HepG2 (cell line): ENCODE measurements around the gene ADM5. TPM values are rescaled to one million over a fixed set of nuclear protein-coding genes. Genes with fewer than 3 reads are reported as not detected.

Experiments used
- ATAC-seq: fragments of 200-7000 bp; cut with Tn5 transposase; 3 replicates; pipeline ENCODE4 v1.9.1; 2020; ENCODE audit warnings: mild to moderate bottlenecking, moderate library complexity
- BruUV-seq: library from RNA; stranded (reverse); fragments of 400-500 nt; replicated peaks from 2 replicates; lab custom pipeline; 2021; lab: Mats Ljungman, UMichigan
- CTCF ChIA-PET: fragments of 300-600 bp; formaldehyde crosslinking; extraction: SDS; loops from one replicate; lab custom pipeline; 2021; ENCODE audit warnings: low total read pairs, inconsistent platforms, low intra/inter-chr PET ratio; lab: Yijun Ruan, JAX
- POLR2A ChIA-PET: fragments of 350-600 bp; sonication (Branson Sonifier 250); formaldehyde crosslinking; loops from one replicate; lab custom pipeline; 2020; ENCODE audit warnings: antibody characterized with exemption, inconsistent platforms; lab: Yijun Ruan, JAX
- DNase-seq: peaks from one replicate; pipeline ENCODE4 v3.0.0-alpha.2; 2015; ENCODE audit warnings: low spot score
- FAIRE-seq: peaks from 3 replicates; lab custom pipeline; 2011; peaks lifted over from hg19 to GRCh38; lab: Jason Lieb, UNC
- H2AFZ ChIP-seq: one replicate; pipeline ENCODE4 v1.6.1; 2011; ENCODE audit warnings: low read length, inconsistent platforms
- H3K27ac ChIP-seq: fragments of 300-600 bp; 3 replicates; pipeline ENCODE4 v1.8.0; 2011; ENCODE audit warnings: mixed run types, mild to moderate bottlenecking, mixed read lengths, low read length, inconsistent platforms; ENCODE audit not compliant: insufficient read depth; ENCODE audit errors: extremely low read length
- H3K27me3 ChIP-seq, 2 experiments: fragments of 200-600 bp in 1 of 2; 2 replicates in 1 of 2; 3 replicates in 1 of 2; pipeline versions ENCODE4 v1.6.0 to v1.8.0; 2011; ENCODE audit warnings: low read length in 2 of 2, mild to moderate bottlenecking in 2 of 2, moderate library complexity in 2 of 2, inconsistent platforms in 1 of 2; ENCODE audit not compliant: insufficient read depth in 2 of 2, control insufficient read depth in 1 of 2
- H3K36me3 ChIP-seq, 2 experiments: fragments of 200-600 bp in 1 of 2; replicated peaks in 1 of 2; 2 replicates in 1 of 2; 3 replicates in 1 of 2; pipeline versions ENCODE4 v1.5.1 to v1.8.0; 2011; ENCODE audit warnings: low read length in 2 of 2, inconsistent platforms in 1 of 2; ENCODE audit not compliant: insufficient read depth in 2 of 2, control insufficient read depth in 1 of 2
- H3K4me1 ChIP-seq: 2 replicates; pipeline ENCODE4 v1.5.1; 2012; ENCODE audit warnings: low read length, inconsistent platforms; ENCODE audit not compliant: insufficient read depth
- H3K4me2 ChIP-seq: 2 replicates; pipeline ENCODE4 v1.6.0; 2011; ENCODE audit warnings: low read depth, low read length, inconsistent platforms
- H3K4me3 ChIP-seq, 3 experiments: fragments of 200-600 bp in 1 of 3; sonication (generic), shearing (Covaris generic) in 1 of 3; replicated peaks in 1 of 3; 2 replicates each; pipeline ENCODE4 v1.5.1; 2011 to 2016; ENCODE audit warnings: low read length in 3 of 3, inconsistent platforms in 2 of 3, low read depth in 2 of 3, mild to moderate bottlenecking in 2 of 3, control low read depth in 1 of 3, mixed read lengths in 1 of 3; ENCODE audit not compliant: insufficient read depth in 1 of 3
- H3K79me2 ChIP-seq: one replicate; pipeline ENCODE4 v1.6.1; 2011; ENCODE audit warnings: low read length, inconsistent platforms; ENCODE audit not compliant: insufficient read depth
- H3K9ac ChIP-seq: 2 replicates; pipeline ENCODE4 v1.6.0; 2011; ENCODE audit warnings: mild to moderate bottlenecking, low read depth, low read length, inconsistent platforms; ENCODE audit not compliant: insufficient read depth
- H3K9me3 ChIP-seq: 2 replicates; pipeline ENCODE4 v1.5.1; 2012; ENCODE audit warnings: mild to moderate bottlenecking, low read length
- H4K20me1 ChIP-seq: 2 replicates; pipeline ENCODE4 v1.6.0; 2011; ENCODE audit warnings: inconsistent platforms, mild to moderate bottlenecking, low read length, moderate library complexity; ENCODE audit not compliant: insufficient read depth
- AGO2 ChIP-seq: fragments of 200-400 bp; formaldehyde crosslinking; optimal IDR thresholded peaks from 2 replicates; pipeline ENCODE3; 2017; ENCODE audit warnings: mild to moderate bottlenecking, low read depth, low read length, moderate library complexity
- HMG20A ChIP-seq: IDR thresholded peaks from 2 replicates; pipeline ENCODE4 v1.6.1; 2016; ENCODE audit warnings: borderline replicate concordance
- POLR2A ChIP-seq, 2 experiments: IDR thresholded peaks; 2 replicates each; pipeline ENCODE4 v1.6.1; 2011; ENCODE audit warnings: low read depth in 2 of 2, low read length in 2 of 2, mild to moderate bottlenecking in 1 of 2, moderate library complexity in 1 of 2; ENCODE audit not compliant: insufficient read depth in 1 of 2
- THAP11 ChIP-seq: IDR thresholded peaks from 2 replicates; pipeline ENCODE4 v1.6.1; 2016; ENCODE audit warnings: missing biosample characterization, missing genetic modification reagents
- ZNF138 ChIP-seq: sonication (generic); formaldehyde crosslinking; IDR thresholded peaks from 2 replicates; pipeline ENCODE4 v1.5.0; 2020; ENCODE audit warnings: mild to moderate bottlenecking, low read depth, missing genetic modification reagents
- WGBS: methylation state at CpG from one replicate; pipeline ENCODE4 v1.1.6; 2017; ENCODE audit warnings: low lambda C conversion rate; 5-methylcytosine and 5-hydroxymethylcytosine counted together
- in situ Hi-C: cut with HindIII; loops from 2 replicates; pipeline ENCODE4 v1.10.0; 2017; ENCODE audit warnings: low pct_unique_long_range_greater_than_20kb; ENCODE audit not compliant: extremely low pct_ligation_motif_present
- intact Hi-C: fragments of 100-400 bp; cut with micrococcal nuclease; formaldehyde crosslinking; loops from one replicate; pipeline ENCODE4 v1.10.0; 2022; ENCODE audit not compliant: unreplicated experiment
- polyA plus RNA-seq, 8 experiments: library from polyadenylated mRNA; depleted of rRNA in 3 of 8; stranded (reverse) in 7 of 8; unstranded in 1 of 8; fragments of >200 nt; fragmentation: Illumina TruSeq in 4 of 8; extraction: Trizol in 4 of 8; gene quantifications; 2 replicates each; pipeline versions ENCODE4 v1.2.1 to v1.2.3, GENCODE V29; 2011 to 2016; ENCODE audit warnings: low read depth in 4 of 8, missing spikeins in 1 of 8, mixed read lengths in 1 of 8; ENCODE audit not compliant: insufficient read depth in 1 of 8
- total RNA-seq, 5 experiments: library from RNA; depleted of rRNA; stranded (reverse); fragments of >200 nt; fragmentation: Illumina TruSeq; extraction: Trizol; gene quantifications; 2 replicates each; pipeline ENCODE4 v1.2.3, GENCODE V29; 2016; ENCODE audit warnings: low read depth in 1 of 5
- TF ChIP-seq, protein P1 (sequence below): fragments of 450-650 bp; IDR thresholded peaks from 2 replicates; pipeline ENCODE4 v1.6.1; 2017; ENCODE audit warnings: mild to moderate bottlenecking

The ADM5 gene
- total and polyA plus RNA-seq, 2 of the 13 experiments (the other 11 are each of a cell fraction or from before 2014, with no cell fraction given), result 2.7 to 4.1 TPM

DNA sequence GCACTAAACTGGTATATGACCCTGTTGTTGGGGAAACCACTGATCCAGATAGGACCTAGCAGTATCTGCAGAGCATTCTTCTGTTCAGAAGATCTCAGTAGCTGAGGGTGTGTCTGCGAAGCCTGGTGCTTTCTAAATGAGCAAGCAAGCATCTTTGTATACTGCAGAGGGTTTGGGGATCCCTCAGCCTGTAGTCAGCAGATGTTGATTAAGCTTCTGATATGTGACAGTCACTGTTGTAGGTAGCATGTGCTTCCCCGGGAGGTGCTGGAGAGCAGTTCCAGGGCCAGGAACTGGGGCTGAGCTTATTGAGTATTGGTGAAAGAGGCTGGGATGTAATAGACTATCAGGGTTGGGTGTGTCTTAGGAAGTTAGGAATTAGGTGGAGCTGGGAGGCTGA lies 45.9 kb upstream of the ADM5 start:
- 79% methylated on average over 2 of the region's 2 CpGs for WGBS
- BruUV-seq, result no TSS peak
- Histone ChIP-seq H3K27ac (peak overlapping the region; percentile 86), H3K79me2 (peaks cover 31% of the 10 kb centered on the region), H3K36me3 (peaks cover 7 to 9% of the 10 kb centered on the region in 2 experiments; a peak in 3 of 5 replicates), H3K4me1 (peaks cover 52% of the 10 kb centered on the region), H3K4me2 (peak overlapping the region; percentile 82), H3K9ac (peak overlapping the region; percentile 99), H3K27me3 (no peaks in the 10 kb centered on the region; a peak in 1 of 5 replicates), H2AFZ (no peak overlapping the region), H4K20me1 (no peaks in the 10 kb centered on the region), H3K9me3 (no peaks in the 10 kb centered on the region), H3K4me3 (peak overlapping the region in 2 of 3 experiments; percentile 20 to 85; a peak in 2 of 6 replicates)
- ChIA-PET CTCF (interaction anchor here (1.3 kb wide), 1 partner anchor 33 kb away, joined by 3 read pairs; no protein-coding TSS in a partner anchor), POLR2A (interaction anchor here (1.1 to 4.6 kb wide), 5 partner anchors 14 to 191 kb away, joined by 5 to 92 read pairs (median 6); partner anchors contain the start of genes ALDH16A1, BCL2L12, IRF3 and PRMT1)
- intact Hi-C loops (loop anchor here (5.0 kb wide), 1 partner anchor 34 kb away; the partner anchor contains the start of gene PRMT1), in situ Hi-C loops (no loop called here)
- ATAC-seq (no peak), FAIRE-seq (peak; percentile 36), DNase-seq (no peak)
- 0 out of 4 replicates have a peak, but pooled peaks of 1 of the 2 experiments have one; percentile 7 for TF ChIP-seq POLR2A (IDR thresholded peaks at IDR 0.05; ENCODE audit: insufficient read depth in 1 of 2, low read depth in 2 of 2, low read length in 2 of 2)
- TF ChIP-seq, protein P1, sequence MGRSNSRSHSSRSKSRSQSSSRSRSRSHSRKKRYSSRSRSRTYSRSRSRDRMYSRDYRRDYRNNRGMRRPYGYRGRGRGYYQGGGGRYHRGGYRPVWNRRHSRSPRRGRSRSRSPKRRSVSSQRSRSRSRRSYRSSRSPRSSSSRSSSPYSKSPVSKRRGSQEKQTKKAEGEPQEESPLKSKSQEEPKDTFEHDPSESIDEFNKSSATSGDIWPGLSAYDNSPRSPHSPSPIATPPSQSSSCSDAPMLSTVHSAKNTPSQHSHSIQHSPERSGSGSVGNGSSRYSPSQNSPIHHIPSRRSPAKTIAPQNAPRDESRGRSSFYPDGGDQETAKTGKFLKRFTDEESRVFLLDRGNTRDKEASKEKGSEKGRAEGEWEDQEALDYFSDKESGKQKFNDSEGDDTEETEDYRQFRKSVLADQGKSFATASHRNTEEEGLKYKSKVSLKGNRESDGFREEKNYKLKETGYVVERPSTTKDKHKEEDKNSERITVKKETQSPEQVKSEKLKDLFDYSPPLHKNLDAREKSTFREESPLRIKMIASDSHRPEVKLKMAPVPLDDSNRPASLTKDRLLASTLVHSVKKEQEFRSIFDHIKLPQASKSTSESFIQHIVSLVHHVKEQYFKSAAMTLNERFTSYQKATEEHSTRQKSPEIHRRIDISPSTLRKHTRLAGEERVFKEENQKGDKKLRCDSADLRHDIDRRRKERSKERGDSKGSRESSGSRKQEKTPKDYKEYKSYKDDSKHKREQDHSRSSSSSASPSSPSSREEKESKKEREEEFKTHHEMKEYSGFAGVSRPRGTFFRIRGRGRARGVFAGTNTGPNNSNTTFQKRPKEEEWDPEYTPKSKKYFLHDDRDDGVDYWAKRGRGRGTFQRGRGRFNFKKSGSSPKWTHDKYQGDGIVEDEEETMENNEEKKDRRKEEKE, result no peak
- peak; percentile 25; the same call in 1 of the 2 replicates for TF ChIP-seq THAP11 (CRISPR knock-in tag)
- no peak for TF ChIP-seq HMG20A (CRISPR knock-in tag)

DNA sequence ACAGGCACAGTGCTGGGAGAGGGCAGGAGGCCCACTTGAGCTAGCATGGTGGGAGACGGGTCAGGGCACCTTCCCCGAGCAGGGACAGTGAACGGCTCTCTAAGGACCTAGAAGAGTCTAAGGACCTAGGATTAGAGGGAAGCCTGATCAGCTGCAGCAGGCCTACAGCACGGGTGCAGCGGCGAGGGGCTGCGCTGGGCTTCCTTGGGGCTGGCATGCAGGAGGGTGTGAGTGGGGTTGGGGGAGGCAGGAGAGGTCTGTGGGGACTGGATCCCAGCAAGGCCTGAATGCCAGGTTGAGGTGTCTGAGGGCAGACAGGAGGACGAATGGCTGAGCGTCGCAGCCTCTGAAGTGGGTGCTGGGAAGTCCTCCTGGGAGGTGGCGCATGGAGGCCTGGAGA lies 43.8 kb upstream of the ADM5 start:
- DNase-seq (no peak), ATAC-seq (no peak), FAIRE-seq (no peak)
- no peak overlapping the region for H2AFZ ChIP-seq
- peaks cover 31% of the 10 kb centered on the region for H3K79me2 ChIP-seq
- peaks cover 40% of the 10 kb centered on the region for H3K4me1 ChIP-seq
- no peaks in the 10 kb centered on the region for H3K27me3 ChIP-seq
- H3K27ac ChIP-seq, result no peak overlapping the region
- H3K9ac ChIP-seq, result no peak overlapping the region
- H3K4me2 ChIP-seq, result no peak overlapping the region
- 97% methylated on average over 10 of the region's 11 CpGs for WGBS
- ChIA-PET CTCF (no interaction called here), POLR2A (interaction anchor here (1.4 to 5.8 kb wide), 2 partner anchors 18 to 31 kb away, joined by 4 to 24 read pairs; partner anchors contain the start of gene PRMT1)
- in situ Hi-C loops, result no loop called here
- H3K4me3 ChIP-seq, result no peak overlapping the region
- H3K36me3 ChIP-seq, result peaks cover 14 to 15% of the 10 kb centered on the region in 2 experiments; a peak in 3 of 5 replicates
- no peaks in the 10 kb centered on the region for H4K20me1 ChIP-seq
- TF ChIP-seq AGO2 (peak; percentile 50), ZNF138 (CRISPR knock-in tag) (no peak)
- no peaks in the 10 kb centered on the region for H3K9me3 ChIP-seq
- intact Hi-C loops, result no loop called here
- no TSS peak for BruUV-seq
